ENCODE data around the gene ACP7. TPM values are rescaled to one million over a fixed set of nuclear protein-coding genes. Genes with fewer than 3 reads are reported as not detected.

Gene ACP7
- total RNA-seq, 2 experiments from 2014 or later: not detected

DNA sequence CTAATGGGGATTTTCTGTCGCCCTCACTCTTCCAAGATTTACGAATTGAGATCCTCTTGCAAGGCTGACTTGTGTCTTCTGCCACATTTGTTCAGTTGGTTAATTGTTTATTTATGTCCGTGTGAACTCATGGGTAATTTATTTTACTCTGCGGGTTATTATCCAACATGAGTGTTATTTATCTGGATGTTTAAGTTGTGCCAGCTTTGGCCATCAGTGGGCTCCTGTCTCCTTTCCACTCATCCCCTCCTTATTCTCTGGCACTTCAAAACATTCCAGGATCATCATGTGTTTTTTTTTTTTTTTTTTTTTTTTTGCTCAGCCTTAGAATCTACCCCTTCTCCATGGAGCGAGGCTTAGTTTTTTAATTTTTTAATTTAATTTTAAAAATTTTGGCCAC is 19.0 kb downstream of the ACP7 start:
- no peak overlapping the region for H3K4me3 Mint-ChIP-seq
- no peaks in the 10 kb centered on the region for H3K4me1 Mint-ChIP-seq (ENCODE audit: low read depth)
- H3K27me3 ChIP-seq (ENCODE audit: control insufficient read depth in 1 of 2, insufficient read depth in 2 of 2, low read length in 2 of 2): peaks cover 9 to 12% of the 10 kb centered on the region in 2 experiments
- CTCF ChIA-PET: no interaction called here
- no peak overlapping the region for H3K27ac ChIP-seq (ENCODE audit: low read depth in 1 of 2, low read length in 2 of 2)
- peaks cover 20% of the 10 kb centered on the region for H3K27me3 Mint-ChIP-seq
- H3K27ac Mint-ChIP-seq: no peak overlapping the region
- H3K36me3 ChIP-seq (ENCODE audit: insufficient read depth, low read length): no peaks in the 10 kb centered on the region
- H3K36me3 Mint-ChIP-seq (ENCODE audit: low read depth): no peaks in the 10 kb centered on the region
- peaks cover 0 to 6% of the 10 kb centered on the region in 2 experiments for H3K9me3 ChIP-seq (ENCODE audit: control insufficient read depth in 1 of 2, insufficient read depth in 1 of 2, low read length in 2 of 2)
- POLR2A ChIA-PET: no interaction called here
- intact Hi-C loops (cut with DNase I, micrococcal nuclease): no loop called here
- ATAC-seq (ENCODE audit: poor library complexity) (no peak), DNase-seq (no peak)
- no peaks in the 10 kb centered on the region for H3K9me3 Mint-ChIP-seq
- no peak for TF ChIP-seq CTCF (IDR thresholded peaks at IDR 0.05)
- peaks cover 2% of the 10 kb centered on the region for H3K4me1 ChIP-seq (ENCODE audit: insufficient read depth, low read length)
- H3K4me3 ChIP-seq (ENCODE audit: low read length): no peak overlapping the region

DNA sequence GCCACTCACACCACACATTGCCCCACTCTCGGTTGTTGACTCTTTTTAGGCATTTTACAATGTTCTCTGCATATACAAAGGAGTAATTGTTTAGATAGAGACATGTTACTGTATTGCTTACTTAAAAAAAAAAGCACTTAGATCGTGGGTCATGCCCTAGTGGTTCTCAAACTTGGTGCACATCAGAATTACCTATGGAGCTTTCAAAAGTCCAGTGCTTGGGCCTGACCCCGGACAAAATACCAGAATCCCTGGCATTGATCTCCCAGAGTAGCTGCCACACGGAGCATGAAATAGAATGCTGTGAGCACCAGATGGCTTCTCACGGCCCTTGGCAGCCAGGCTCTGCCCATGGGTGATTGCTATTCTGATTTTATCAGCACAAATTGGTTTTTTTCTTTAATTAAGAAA is 20.0 kb downstream of the ACP7 start:
- Mint-ChIP-seq H3K27ac (no peak overlapping the region), H3K4me3 (no peak overlapping the region), H3K27me3 (peaks cover 11% of the 10 kb centered on the region), H3K4me1 (ENCODE audit: low read depth) (no peaks in the 10 kb centered on the region), H3K9me3 (no peaks in the 10 kb centered on the region), H3K36me3 (ENCODE audit: low read depth) (no peaks in the 10 kb centered on the region)
- no peak overlapping the region for H3K4me3 ChIP-seq (ENCODE audit: low read length)
- ATAC-seq (ENCODE audit: poor library complexity) (no peak), DNase-seq (no peak)
- ChIA-PET POLR2A (no interaction called here), CTCF (no interaction called here)
- no peaks in the 10 kb centered on the region for H3K36me3 ChIP-seq (ENCODE audit: insufficient read depth, low read length)
- H3K27me3 ChIP-seq (ENCODE audit: control insufficient read depth in 1 of 2, insufficient read depth in 2 of 2, low read length in 2 of 2): peaks cover 2 to 4% of the 10 kb centered on the region in 2 experiments
- no peak for TF ChIP-seq CTCF (IDR thresholded peaks at IDR 0.05)
- H3K9me3 ChIP-seq (ENCODE audit: control insufficient read depth in 1 of 2, insufficient read depth in 1 of 2, low read length in 2 of 2): no peaks in the 10 kb centered on the region
- intact Hi-C loops (cut with DNase I, micrococcal nuclease): no loop called here
- H3K27ac ChIP-seq (ENCODE audit: low read depth in 1 of 2, low read length in 2 of 2): no peak overlapping the region
- H3K4me1 ChIP-seq (ENCODE audit: insufficient read depth, low read length): no peaks in the 10 kb centered on the region

GRCh38 chr19:39106194-39106593 is 22.0 kb downstream of the ACP7 start:
- intact Hi-C loops (cut with DNase I, micrococcal nuclease): no loop called here

More at GRCh38 chr19:39106194-39106593, 22.0 kb downstream of the ACP7 start:
- H3K4me1 Mint-ChIP-seq (ENCODE audit: low read depth): peaks cover 4% of the 10 kb centered on the region
- TF ChIP-seq CTCF (IDR thresholded peaks at IDR 0.05): no peak
- ChIA-PET POLR2A (no interaction called here), CTCF (no interaction called here)
- Histone ChIP-seq H3K27ac (ENCODE audit: low read depth in 1 of 2, low read length in 2 of 2) (no peak overlapping the region), H3K4me1 (ENCODE audit: insufficient read depth, low read length) (peaks cover 4% of the 10 kb centered on the region), H3K36me3 (ENCODE audit: insufficient read depth, low read length) (no peaks in the 10 kb centered on the region), H3K4me3 (ENCODE audit: low read length) (no peak overlapping the region), H3K27me3 (ENCODE audit: control insufficient read depth in 1 of 2, insufficient read depth in 2 of 2, low read length in 2 of 2) (no peaks in the 10 kb centered on the region), H3K9me3 (ENCODE audit: control insufficient read depth in 1 of 2, insufficient read depth in 1 of 2, low read length in 2 of 2) (no peaks in the 10 kb centered on the region)
- H3K4me3 Mint-ChIP-seq: no peak overlapping the region
- peaks cover 8% of the 10 kb centered on the region for H3K27me3 Mint-ChIP-seq
- H3K27ac Mint-ChIP-seq: no peak overlapping the region
- H3K9me3 Mint-ChIP-seq: no peaks in the 10 kb centered on the region
- H3K36me3 Mint-ChIP-seq (ENCODE audit: low read depth): no peaks in the 10 kb centered on the region
- DNase-seq (no peak), ATAC-seq (ENCODE audit: poor library complexity) (no peak)
